Parietal lobe (tissue), 1 donor: ENCODE results near the gene DPH3. TPM values are rescaled to one million over a fixed set of nuclear protein-coding genes. Genes with fewer than 3 reads are reported as not detected.

Experiments used
- total RNA-seq: library from RNA; depleted of rRNA; stranded (reverse); fragments of >200 nt; gene quantifications from one replicate; pipeline ENCODE4 v1.2.3, GENCODE V29; 2014

DPH3 gene
- total RNA-seq = 16.6 TPM

DNA sequence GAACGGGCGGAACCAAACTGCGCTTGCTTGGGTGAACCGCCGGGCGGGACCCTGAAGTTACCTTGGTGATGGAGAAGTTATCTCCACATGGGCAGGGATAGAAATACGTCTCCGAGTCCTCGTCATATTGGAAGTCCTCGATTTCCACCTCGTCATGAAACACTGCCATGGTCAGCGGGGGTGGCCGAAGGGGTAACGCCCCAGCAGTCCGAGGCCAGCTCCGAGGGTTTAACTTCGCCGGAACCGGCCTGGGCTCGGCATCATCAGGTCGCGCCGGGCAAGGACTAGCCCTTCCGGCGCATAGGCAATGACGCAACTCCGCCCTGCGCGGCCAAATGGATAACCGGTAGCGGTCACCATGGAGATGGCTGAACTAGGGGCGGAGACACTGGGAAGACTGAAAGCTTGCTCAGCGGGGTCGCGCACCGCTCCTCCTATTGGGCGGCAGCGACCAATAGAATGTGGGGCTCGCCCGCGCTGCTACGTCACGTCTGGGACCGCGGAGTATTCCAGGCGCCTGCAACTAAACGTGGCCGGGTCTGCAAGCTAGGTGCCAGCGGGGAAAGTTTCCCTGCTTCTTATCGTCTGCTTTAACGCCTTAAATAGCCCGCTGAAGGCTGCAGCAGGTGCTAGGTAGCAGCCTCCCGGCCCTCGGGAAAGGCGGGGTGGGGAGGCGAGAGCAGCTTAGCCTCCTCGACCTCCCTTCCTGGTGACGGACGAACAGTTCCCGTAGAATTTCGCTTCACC, at the start of gene DPH3, which contains the start of gene OXNAD1:
DPH3 (minus strand) TSS at position 236 of the 747 bp plus-strand sequence; CDS start at position 169, 67 bp downstream.
OXNAD1 (plus strand) TSS at position 505 of the 747 bp plus-strand sequence. CDS start 5,741 bp downstream, outside the sequence.

Other genes with a start within 250 kb of the DPH3 start
- gene GALNT15, start 90.3 kb downstream of the DPH3 start, total RNA-seq = 5.0 TPM
- gene OXNAD1, start 269 bp upstream of the DPH3 start, total RNA-seq = 25.4 TPM
- gene RFTN1, start 248.8 kb upstream of the DPH3 start, total RNA-seq = 7.5 TPM